Measurements from ENCODE around the gene AFAP1L1. TPM values are rescaled to one million over a fixed set of nuclear protein-coding genes. Genes with fewer than 3 reads are reported as not detected.

The AFAP1L1 gene
- total RNA-seq, 1 donor from 2014 or later, result 0.25 TPM

- Mint-ChIP-seq H3K27me3 (ENCODE audit: unreplicated experiment) (peaks cover 5% of the 10 kb centered on the region), H3K27ac (ENCODE audit: unreplicated experiment) (no peak within 1 kb of the TSS), H3K4me1 (ENCODE audit: low read depth, unreplicated experiment) (no peaks in the 10 kb centered on the region), H3K4me3 (ENCODE audit: unreplicated experiment) (no peak within 1 kb of the TSS), H3K9me3 (ENCODE audit: unreplicated experiment) (peaks cover 1% of the 10 kb centered on the region), H3K36me3 (ENCODE audit: unreplicated experiment) (peaks cover 4% of the 10 kb centered on the region)
- no peak for TF ChIP-seq CTCF (IDR thresholded peaks at IDR 0.05; ENCODE audit: partially characterized antibody, unreplicated experiment)
- no peak for DNase-seq
Measured at GRCh38 chr5:149379177-149379761, 107.6 kb downstream of the AFAP1L1 start, which contains the start of gene IL17B. TSS of gene IL17B (minus strand) at chr5:149379292. CDS start at chr5:149379225, 67 bp downstream.

GRCh38 chr5:149379818-149380374, 108.2 kb downstream of the AFAP1L1 start:
- Mint-ChIP-seq H3K4me1 (ENCODE audit: low read depth, unreplicated experiment) (no peaks in the 10 kb centered on the region), H3K9me3 (ENCODE audit: unreplicated experiment) (peaks cover 1% of the 10 kb centered on the region), H3K4me3 (ENCODE audit: unreplicated experiment) (no peak overlapping the region), H3K27me3 (ENCODE audit: unreplicated experiment) (peaks cover 6% of the 10 kb centered on the region), H3K36me3 (ENCODE audit: unreplicated experiment) (peaks cover 4% of the 10 kb centered on the region), H3K27ac (ENCODE audit: unreplicated experiment) (no peak overlapping the region)
- no peak for TF ChIP-seq CTCF (IDR thresholded peaks at IDR 0.05; ENCODE audit: partially characterized antibody, unreplicated experiment)
- no peak for DNase-seq

- peaks cover 6% of the 10 kb centered on the region for H3K27me3 Mint-ChIP-seq (ENCODE audit: unreplicated experiment)
- H3K4me1 Mint-ChIP-seq (ENCODE audit: low read depth, unreplicated experiment), result no peaks in the 10 kb centered on the region
- no peak for DNase-seq
- no peak for TF ChIP-seq CTCF (IDR thresholded peaks at IDR 0.05; ENCODE audit: partially characterized antibody, unreplicated experiment)
- H3K4me3 Mint-ChIP-seq (ENCODE audit: unreplicated experiment), result no peak overlapping the region
- peaks cover 1% of the 10 kb centered on the region for H3K9me3 Mint-ChIP-seq (ENCODE audit: unreplicated experiment)
- peaks cover 4% of the 10 kb centered on the region for H3K36me3 Mint-ChIP-seq (ENCODE audit: unreplicated experiment)
- no peak overlapping the region for H3K27ac Mint-ChIP-seq (ENCODE audit: unreplicated experiment)
Measured at GRCh38 chr5:149380466-149381121, 108.9 kb downstream of the AFAP1L1 start.

- H3K27me3 Mint-ChIP-seq (ENCODE audit: unreplicated experiment), result peaks cover 6% of the 10 kb centered on the region
- TF ChIP-seq CTCF (IDR thresholded peaks at IDR 0.05; ENCODE audit: partially characterized antibody, unreplicated experiment), result no peak
- H3K36me3 Mint-ChIP-seq (ENCODE audit: unreplicated experiment), result peaks cover 4% of the 10 kb centered on the region
- no peak for DNase-seq
- H3K4me1 Mint-ChIP-seq (ENCODE audit: low read depth, unreplicated experiment), result peaks cover 2% of the 10 kb centered on the region
- H3K9me3 Mint-ChIP-seq (ENCODE audit: unreplicated experiment), result peaks cover 1% of the 10 kb centered on the region
- no peak overlapping the region for H3K27ac Mint-ChIP-seq (ENCODE audit: unreplicated experiment)
- no peak overlapping the region for H3K4me3 Mint-ChIP-seq (ENCODE audit: unreplicated experiment)
Measured at GRCh38 chr5:149381261-149381985, 109.8 kb downstream of the AFAP1L1 start.
